Measurements from ENCODE around the gene BTN1A1.

GRCh38 chr6:26477426-26477825 lies 22.7 kb upstream of the BTN1A1 start:
- TF ChIP-seq CTCF (optimal IDR thresholded peaks at IDR 0.05 in 1 of 3, IDR thresholded peaks at IDR 0.05 in 1 of 3, conservative IDR thresholded peaks at IDR 0.05 in 1 of 3; ENCODE audit: extremely low read depth in 1 of 3, insufficient read depth in 2 of 3, low read length in 3 of 3): no peak
- TF ChIP-seq EZH2 (IDR thresholded peaks at IDR 0.05; ENCODE audit: low read length): no peak

All from keratinocyte (primary cell).